Nephron (organoid): ENCODE measurements around the gene CDCA3.
"Not testable (repeated sequence)": the region's sequence is repeated elsewhere in the genome, so short reads cannot be mapped to it uniquely, and the experiment has no call there.

ENCODE experiments used
- H3K27ac Mint-ChIP-seq, 3 experiments: 2 replicates each; pipeline ENCODE4 v1.8.0; 2020; ENCODE audit warnings: mixed read lengths in 3 of 3, mild to moderate bottlenecking in 2 of 3, moderate library complexity in 1 of 3
- H3K27me3 Mint-ChIP-seq: 2 replicates; pipeline ENCODE4 v1.8.0; 2021; ENCODE audit warnings: low read depth, mild to moderate bottlenecking, moderate library complexity, mixed read lengths
- H3K36me3 Mint-ChIP-seq: 2 replicates; pipeline ENCODE4 v1.8.0; 2020; ENCODE audit warnings: low read depth, mixed read lengths
- H3K4me1 Mint-ChIP-seq: 2 replicates; pipeline ENCODE4 v1.8.0; 2020; ENCODE audit warnings: mixed read lengths
- H3K4me3 Mint-ChIP-seq, 3 experiments: 2 replicates each; pipeline ENCODE4 v1.8.0; 2020; ENCODE audit warnings: mild to moderate bottlenecking in 3 of 3, mixed read lengths in 3 of 3, moderate library complexity in 2 of 3
- H3K9me3 Mint-ChIP-seq: 2 replicates; pipeline ENCODE4 v1.8.0; 2020; ENCODE audit warnings: mixed read lengths
- CTCF ChIP-seq, 3 experiments: fragments of 200-600 bp; sonication (generic); IDR thresholded peaks; one replicate each; pipeline ENCODE4 v1.5.0; 2021; ENCODE audit warnings: antibody characterized with exemption in 3 of 3; ENCODE audit not compliant: unreplicated experiment in 3 of 3

The CDCA3 gene

GRCh38 chr12:6884539-6884938, 33.5 kb upstream of the CDCA3 start:
- H3K36me3 Mint-ChIP-seq = peaks cover 7% of the 10 kb centered on the region
- TF ChIP-seq CTCF (IDR thresholded peaks at IDR 0.05; ENCODE audit: unreplicated experiment in 3 of 3) = no peak
- no peaks in the 10 kb centered on the region for H3K9me3 Mint-ChIP-seq
- no peak overlapping the region for H3K4me3 Mint-ChIP-seq
- H3K27ac Mint-ChIP-seq = peak overlapping the region in 2 of 3 experiments; percentile 9 to 82
- H3K27me3 Mint-ChIP-seq = no peaks in the 10 kb centered on the region
- H3K4me1 Mint-ChIP-seq = peaks cover 8% of the 10 kb centered on the region

- H3K9me3 Mint-ChIP-seq = no peaks in the 10 kb centered on the region
- peaks cover 8% of the 10 kb centered on the region for H3K4me1 Mint-ChIP-seq
- no peak overlapping the region for H3K4me3 Mint-ChIP-seq
- H3K27ac Mint-ChIP-seq = no peak overlapping the region
- no peak for TF ChIP-seq CTCF (IDR thresholded peaks at IDR 0.05; ENCODE audit: unreplicated experiment in 3 of 3)
- peaks cover 7% of the 10 kb centered on the region for H3K36me3 Mint-ChIP-seq
- H3K27me3 Mint-ChIP-seq = no peaks in the 10 kb centered on the region
These were observed 32.6 kb upstream of the CDCA3 start for GRCh38 chr12:6883683-6884082.

GRCh38 chr12:6883252-6883651, 32.2 kb upstream of the CDCA3 start:
- Mint-ChIP-seq H3K36me3 (peaks cover 7% of the 10 kb centered on the region), H3K27me3 (no peaks in the 10 kb centered on the region), H3K9me3 (no peaks in the 10 kb centered on the region), H3K4me3 (no peak overlapping the region), H3K27ac (no peak overlapping the region), H3K4me1 (peaks cover 8% of the 10 kb centered on the region)
- TF ChIP-seq CTCF (IDR thresholded peaks at IDR 0.05; ENCODE audit: unreplicated experiment in 3 of 3) = no peak

GRCh38 chr12:6879824-6880223, 28.7 kb upstream of the CDCA3 start:
- peaks cover 13% of the 10 kb centered on the region for H3K36me3 Mint-ChIP-seq
- H3K27me3 Mint-ChIP-seq, H3K27ac Mint-ChIP-seq, H3K4me3 Mint-ChIP-seq, H3K4me1 Mint-ChIP-seq, H3K9me3 Mint-ChIP-seq: not testable (repeated sequence)

- H3K36me3 Mint-ChIP-seq = peaks cover 26% of the 10 kb centered on the region
These were observed 22.9 kb upstream of the CDCA3 start for GRCh38 chr12:6874015-6874368.

GRCh38 chr12:6873094-6874014, 22.3 kb upstream of the CDCA3 start, which contains the start of gene SPSB2:
Gene SPSB2 (minus strand): TSS chr12:6873303. CDS start chr12:6872901, 402 bp downstream.
- H3K27ac Mint-ChIP-seq = peak within 1 kb of the TSS; percentile 62 to 89 (median 69)
- H3K4me3 Mint-ChIP-seq = peak within 1 kb of the TSS; percentile 87 to 95 (median 95)
- H3K36me3 Mint-ChIP-seq = peaks cover 32% of the 10 kb centered on the region
- no peak for TF ChIP-seq CTCF (IDR thresholded peaks at IDR 0.05; ENCODE audit: unreplicated experiment in 3 of 3)
- peaks cover 34% of the 10 kb centered on the region for H3K4me1 Mint-ChIP-seq
- H3K27me3 Mint-ChIP-seq = peaks cover 7% of the 10 kb centered on the region
- H3K9me3 Mint-ChIP-seq = no peaks in the 10 kb centered on the region

More at GRCh38 chr12:6874015-6874368, 22.9 kb upstream of the CDCA3 start:
- Mint-ChIP-seq H3K4me3 (peak overlapping the region; percentile 87 to 95 (median 95)), H3K27ac (peak overlapping the region; percentile 62 to 89 (median 69)), H3K4me1 (peaks cover 28% of the 10 kb centered on the region)
- H3K9me3 Mint-ChIP-seq, H3K27me3 Mint-ChIP-seq: not testable (repeated sequence)
